ENCODE data around the gene PAQR5.

GRCh38 chr15:69358850-69359249 lies 60.1 kb downstream of the PAQR5 start:
- TF ChIP-seq OVOL2 (CRISPR knock-in tag; IDR thresholded peaks at IDR 0.05; ENCODE audit: borderline replicate concordance), result no peak
- TF ChIP-seq JAZF1 (CRISPR knock-in tag; IDR thresholded peaks at IDR 0.05), result no peak
- TF ChIP-seq, protein P1, sequence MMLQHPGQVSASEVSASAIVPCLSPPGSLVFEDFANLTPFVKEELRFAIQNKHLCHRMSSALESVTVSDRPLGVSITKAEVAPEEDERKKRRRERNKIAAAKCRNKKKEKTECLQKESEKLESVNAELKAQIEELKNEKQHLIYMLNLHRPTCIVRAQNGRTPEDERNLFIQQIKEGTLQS (CRISPR knock-in tag; conservative IDR thresholded peaks at IDR 0.05), result no peak

Measured in WTC11 (cell line).